ENCODE measurements around the gene CDHR3. TPM values are rescaled to one million over a fixed set of nuclear protein-coding genes. Genes with fewer than 3 reads are reported as not detected.

Gene CDHR3
- total and polyA plus RNA-seq, 10 of the 15 experiments (the other 5 are each of a cell fraction or from before 2014, with no cell fraction given), result 0.06 to 0.11 TPM; not detected in 8

GRCh38 chr7:106060394-106060920 is 97.4 kb downstream of the CDHR3 start (continued):
- TF ChIP-seq BCLAF1 (IDR thresholded peaks at IDR 0.05) (no peak), CREB1 (IDR thresholded peaks at IDR 0.05; ENCODE audit: low read depth) (no peak), YBX1 (IDR thresholded peaks at IDR 0.05) (no peak), ZBED1 (IDR thresholded peaks at IDR 0.05; ENCODE audit: borderline replicate concordance) (no peak)

- no TSS peak for BruUV-seq (replicated peaks)
- CTCF ChIA-PET, result interaction anchor here (1.1 to 9.2 kb wide), 3 partner anchors 10 to 104 kb away, joined by 3 to 288 read pairs (median 11); no protein-coding TSS in a partner anchor
- 38% methylated on average over 9 of the region's 9 CpGs for WGBS (ENCODE audit: insufficient coverage, insufficient replicate concordance, low lambda C conversion rate, missing lambda C conversion rate)
- H3K4me1 ChIP-seq (ENCODE audit: control insufficient read depth, insufficient read depth, low read length), result peaks cover 80% of the 10 kb centered on the region
- peak overlapping the region; percentile 55 for H2AFZ ChIP-seq (ENCODE audit: control insufficient read depth, low read depth, low read length)
- peak overlapping the region; percentile 91 for H3K27ac ChIP-seq (ENCODE audit: control insufficient read depth, insufficient read depth)
- no peak for FAIRE-seq
- H3K9ac ChIP-seq (ENCODE audit: control insufficient read depth, insufficient read depth, low read length), result peak overlapping the region; percentile 49
- POLR2A ChIA-PET, result interaction anchor here (0.6 to 6.2 kb wide), 5 partner anchors 11 to 308 kb away, joined by 3 to 47 read pairs (median 3); partner anchors contain the start of gene SYPL1
- H3K9me3 ChIP-seq (replicated peaks; ENCODE audit: control insufficient read depth, insufficient read depth, low read length), result peaks cover 20% of the 10 kb centered on the region; the same call in 2 of the 3 replicates
- SMC1A ChIA-PET (ENCODE audit: uncharacterized antibody, unreplicated experiment), result interaction anchor here (0.6 to 8.8 kb wide), 4 partner anchors 11 to 93 kb away, joined by 3 to 223 read pairs (median 86); no protein-coding TSS in a partner anchor
- ATAC-seq, result peak; percentile 30
- DNase-seq (ENCODE audit: low read depth, low spot score), result no peak
- no peaks in the 10 kb centered on the region for H3K79me2 ChIP-seq (ENCODE audit: control insufficient read depth, insufficient read depth, low read length)
- in situ Hi-C loops (cut with MboI), result no loop called here
- peak overlapping the region; percentile 27; the same call in 1 of the 2 replicates for H3K4me3 ChIP-seq
- H3K27me3 ChIP-seq (replicated peaks in 1 of 2; ENCODE audit: control insufficient read depth in 2 of 2, insufficient read depth in 2 of 2, low read length in 1 of 2), result no peaks in the 10 kb centered on the region
- no peaks in the 10 kb centered on the region for H4K20me1 ChIP-seq (ENCODE audit: control insufficient read depth, insufficient read depth)
- intact Hi-C loops (cut with micrococcal nuclease; ENCODE audit: unreplicated experiment), result no loop called here
- RAD21 ChIA-PET (ENCODE audit: unreplicated experiment), result interaction anchor here (1.1 to 6.0 kb wide), 4 partner anchors 12 to 89 kb away, joined by 3 to 118 read pairs (median 4); no protein-coding TSS in a partner anchor
- H3K36me3 ChIP-seq (ENCODE audit: control insufficient read depth in 2 of 2, insufficient read depth in 2 of 2, low read length in 1 of 2), result no peaks in the 10 kb centered on the region
- peak overlapping the region; percentile 86 for H3K4me2 ChIP-seq (ENCODE audit: control insufficient read depth, insufficient read depth)
- no peak for TF ChIP-seq RB1 (IDR thresholded peaks at IDR 0.05; ENCODE audit: borderline replicate concordance)
- TF ChIP-seq NFIC (IDR thresholded peaks at IDR 0.05; ENCODE audit: low read depth, low read length), result peak; percentile 63; the same call in 1 of the 2 replicates
- TF ChIP-seq GABPA (IDR thresholded peaks at IDR 0.05; ENCODE audit: low read depth), result no peak
- TF ChIP-seq ZNF384 (IDR thresholded peaks at IDR 0.05; ENCODE audit: borderline replicate concordance, low read depth, low read length), result peak; percentile 77
- 0 out of 2 replicates have a peak, but pooled peaks have one; percentile 31 for TF ChIP-seq MEF2A (IDR thresholded peaks at IDR 0.05; ENCODE audit: insufficient read depth, low read depth, low read length)
- TF ChIP-seq NR2F1 (conservative IDR thresholded peaks at IDR 0.05), result no peak
- TF ChIP-seq YY1 (IDR thresholded peaks at IDR 0.05; ENCODE audit: low read depth, low read length), result 0 out of 2 replicates have a peak, but pooled peaks have one; percentile 47
- TF ChIP-seq CREM (IDR thresholded peaks at IDR 0.05; ENCODE audit: low read depth), result 0 out of 2 replicates have a peak, but pooled peaks have one; percentile 11
- no peak for TF ChIP-seq PML (IDR thresholded peaks at IDR 0.05; ENCODE audit: low read length)
- peak; percentile 61 for TF ChIP-seq RELB (IDR thresholded peaks at IDR 0.05; ENCODE audit: low read depth)
- peak; percentile 39; the same call in 1 of the 2 replicates for TF ChIP-seq ATF7 (IDR thresholded peaks at IDR 0.05; ENCODE audit: low read depth)
- 0 out of 2 replicates have a peak, but pooled peaks have one; percentile 4 for TF ChIP-seq IRF4 (IDR thresholded peaks at IDR 0.05; ENCODE audit: low read depth, low read length)
- TF ChIP-seq KLF5 (IDR thresholded peaks at IDR 0.05; ENCODE audit: partially characterized antibody), result no peak
- TF ChIP-seq NFXL1 (IDR thresholded peaks at IDR 0.05; ENCODE audit: borderline replicate concordance), result no peak
- TF ChIP-seq TCF3 (IDR thresholded peaks at IDR 0.05; ENCODE audit: borderline replicate concordance, insufficient read depth, low read depth, low read length), result peak; percentile 40; the same call in 1 of the 2 replicates
These were observed 98.4 kb downstream of the CDHR3 start for GRCh38 chr7:106061301-106061979.

Data from GM12878 (cell line).